GM12878 (cell line): ENCODE data around the gene GMPPB. TPM values are rescaled to one million over a fixed set of nuclear protein-coding genes. Genes with fewer than 3 reads are reported as not detected.

Source experiments
- ATAC-seq: fragments of 200-7000 bp; cut with Tn5 transposase; 3 replicates; pipeline ENCODE4 v1.9.1; 2020; ENCODE audit warnings: mild to moderate bottlenecking, moderate library complexity
- BruUV-seq: library from RNA; stranded (reverse); fragments of 400-500 nt; replicated peaks from 2 replicates; lab custom pipeline; 2021; lab: Mats Ljungman, UMichigan
- CTCF ChIA-PET: fragments of 300-600 bp; sonication (Branson Sonifier 250); formaldehyde crosslinking; extraction: SDS; loops from one replicate; lab custom pipeline; 2021; ENCODE audit warnings: inconsistent platforms; lab: Yijun Ruan, JAX
- POLR2A ChIA-PET: fragments of 350-600 bp; formaldehyde crosslinking; extraction: SDS; loops from one replicate; lab custom pipeline; 2021; ENCODE audit warnings: inconsistent platforms; lab: Charles Lee
- RAD21 ChIA-PET: fragments of 300-600 bp; sonication (Branson Sonifier 250); formaldehyde crosslinking; loops from one replicate; lab custom pipeline; 2023; ENCODE audit warnings: antibody characterized with exemption; ENCODE audit not compliant: unreplicated experiment; lab: Charles Lee
- SMC1A ChIA-PET: fragments of 300-600 bp; sonication (Branson Sonifier 250); formaldehyde crosslinking; loops from one replicate; lab custom pipeline; 2023; ENCODE audit not compliant: unreplicated experiment, uncharacterized antibody; lab: Charles Lee
- DNase-seq: peaks from one replicate; pipeline ENCODE4 v3.0.0-alpha.2; 2011; ENCODE audit warnings: low read depth, low spot score
- FAIRE-seq: peaks from 3 replicates; lab custom pipeline; 2011; peaks lifted over from hg19 to GRCh38; lab: Jason Lieb, UNC
- H2AFZ ChIP-seq: 2 replicates; pipeline ENCODE4 v1.6.0; 2011; ENCODE audit warnings: low read depth, low read length, control low read depth; ENCODE audit not compliant: control insufficient read depth
- H3K27ac ChIP-seq: 2 replicates; pipeline ENCODE4 v1.5.1; 2011; ENCODE audit warnings: control low read depth; ENCODE audit not compliant: control insufficient read depth, insufficient read depth
- H3K27me3 ChIP-seq, 2 experiments: replicated peaks in 1 of 2; 2 replicates each; pipeline versions ENCODE4 v1.6.0 to v1.6.1; 2011; ENCODE audit warnings: low read length in 1 of 2; ENCODE audit not compliant: control insufficient read depth in 2 of 2, insufficient read depth in 2 of 2
- H3K36me3 ChIP-seq, 2 experiments: 2 replicates each; pipeline ENCODE4 v1.5.1; 2011; ENCODE audit warnings: low read length in 1 of 2; ENCODE audit not compliant: control insufficient read depth in 2 of 2, insufficient read depth in 2 of 2
- H3K4me1 ChIP-seq: 2 replicates; pipeline ENCODE4 v1.6.1; 2011; ENCODE audit warnings: mild to moderate bottlenecking, low read length, moderate library complexity, mixed read lengths; ENCODE audit not compliant: control insufficient read depth, insufficient read depth
- H3K4me2 ChIP-seq: 2 replicates; pipeline ENCODE4 v1.6.0; 2011; ENCODE audit warnings: control low read depth; ENCODE audit not compliant: control insufficient read depth, insufficient read depth
- H3K4me3 ChIP-seq: fragments of 200-600 bp; sonication (generic); 2 replicates; pipeline ENCODE4 v1.5.1; 2016
- H3K79me2 ChIP-seq: 2 replicates; pipeline ENCODE4 v1.6.0; 2011; ENCODE audit warnings: low read length; ENCODE audit not compliant: control insufficient read depth, insufficient read depth
- H3K9ac ChIP-seq: 2 replicates; pipeline ENCODE4 v1.8.0; 2011; ENCODE audit warnings: low read length, control low read depth, mixed read lengths; ENCODE audit not compliant: control insufficient read depth, insufficient read depth
- H3K9me3 ChIP-seq: replicated peaks from 3 replicates; pipeline ENCODE4 v1.5.1; 2011; ENCODE audit warnings: mild to moderate bottlenecking, low read length; ENCODE audit not compliant: control insufficient read depth, insufficient read depth
- H4K20me1 ChIP-seq: 2 replicates; pipeline ENCODE4 v1.6.0; 2011; ENCODE audit not compliant: control insufficient read depth, insufficient read depth
- BACH1 ChIP-seq: fragments of 450-650 bp; IDR thresholded peaks from 2 replicates; pipeline ENCODE4 v1.6.1; 2017; ENCODE audit warnings: mild to moderate bottlenecking, borderline replicate concordance
- BCLAF1 ChIP-seq: fragments of 450-650 bp; IDR thresholded peaks from 2 replicates; pipeline ENCODE4 v1.6.1; 2017; ENCODE audit warnings: antibody characterized with exemption, mild to moderate bottlenecking, moderate library complexity
- ELK1 ChIP-seq: IDR thresholded peaks from 2 replicates; pipeline ENCODE4 v1.6.1; 2012; ENCODE audit warnings: low read depth, low read length, improper control_type of control experiment
- HDGF ChIP-seq: fragments of 450-650 bp; IDR thresholded peaks from 2 replicates; pipeline ENCODE4 v1.6.1; 2016; ENCODE audit warnings: antibody characterized with exemption
- IRF4 ChIP-seq: IDR thresholded peaks from 2 replicates; pipeline ENCODE4 v1.6.1; 2011; ENCODE audit warnings: low read depth, low read length
- NR2C1 ChIP-seq: fragments of 450-650 bp; IDR thresholded peaks from 2 replicates; pipeline ENCODE4 v1.6.1; 2017; ENCODE audit warnings: antibody characterized with exemption, mild to moderate bottlenecking, moderate library complexity
- PRDM15 ChIP-seq: fragments of 450-650 bp; formaldehyde crosslinking; IDR thresholded peaks from 2 replicates; pipeline ENCODE4 v1.4.0; 2020; ENCODE audit warnings: mild to moderate bottlenecking, moderate library complexity
- SMAD1 ChIP-seq: fragments of 450-650 bp; IDR thresholded peaks from 2 replicates; pipeline ENCODE4 v1.6.1; 2018; ENCODE audit warnings: mild to moderate bottlenecking, low read depth; ENCODE audit not compliant: partially characterized antibody
- SMC3 ChIP-seq: IDR thresholded peaks from 2 replicates; pipeline ENCODE4 v1.6.1; 2011; ENCODE audit warnings: low read length, improper control_type of control experiment, borderline replicate concordance
- YBX1 ChIP-seq: fragments of 450-650 bp; IDR thresholded peaks from 2 replicates; pipeline ENCODE4 v1.6.1; 2016; ENCODE audit warnings: antibody characterized with exemption
- ZBTB33 ChIP-seq: fragments of 450-650 bp; IDR thresholded peaks from 2 replicates; pipeline ENCODE4 v1.6.1; 2017; ENCODE audit warnings: mild to moderate bottlenecking
- WGBS: methylation state at CpG from one replicate; pipeline ENCODE4 v1.1.6; 2016; ENCODE audit warnings: low lambda C conversion rate; ENCODE audit not compliant: insufficient replicate concordance, insufficient coverage; ENCODE audit errors: missing lambda C conversion rate; 5-methylcytosine and 5-hydroxymethylcytosine counted together
- in situ Hi-C: fragments of 300-500 bp; cut with MboI; formaldehyde crosslinking; loops from 9 replicates; pipeline ENCODE4 v1.14.3; 2018; ENCODE audit warnings: mixed read lengths
- intact Hi-C: fragments of 100-400 bp; cut with micrococcal nuclease; formaldehyde crosslinking; loops from one replicate; pipeline ENCODE4 v1.14.2; 2022; ENCODE audit not compliant: unreplicated experiment
- polyA plus RNA-seq, 11 experiments: library from polyadenylated mRNA; depleted of rRNA in 4 of 11; unstranded in 6 of 11; stranded (reverse) in 5 of 11; fragments of >200 nt; fragmentation: Nextera tagmentation in 4 of 11; fragmentation: Illumina TruSeq in 1 of 11; extraction: Ambion mirVana in 4 of 11; extraction: Trizol in 1 of 11; gene quantifications; 1 replicate in 1 of 11; 2 replicates in 10 of 11; pipeline versions ENCODE4 v1.2.1 to v1.2.3, GENCODE V29; 2011 to 2016; ENCODE audit warnings: inconsistent platforms in 2 of 11, missing spikeins in 2 of 11, low read depth in 1 of 11
- total RNA-seq, 4 experiments: library from RNA; depleted of rRNA in 3 of 4; stranded (reverse); fragments of >200 nt in 3 of 4; fragmentation: Illumina TruSeq in 1 of 4; extraction: Trizol in 1 of 4; gene quantifications; 2 replicates each; pipeline versions ENCODE4 v1.2.1 to v1.2.3, GENCODE V29; 2013 to 2021

Gene GMPPB
- total and polyA plus RNA-seq, 10 of the 15 experiments (the other 5 are each of a cell fraction or from before 2014, with no cell fraction given), result 2.3 to 99.5 (median 23.3) TPM

GRCh38 chr3:49732597-49732996, 8.8 kb upstream of the GMPPB start (continued):
- TF ChIP-seq ELK1, result no peak
- TF ChIP-seq NR2C1, result no peak

GRCh38 chr3:49729966-49730609, 6.3 kb upstream of the GMPPB start:
- BruUV-seq, result no TSS peak
- Histone ChIP-seq H3K27me3 (no peaks in the 10 kb centered on the region), H3K9me3 (no peaks in the 10 kb centered on the region), H3K4me3 (no peak overlapping the region), H3K79me2 (no peaks in the 10 kb centered on the region), H3K9ac (no peak overlapping the region), H2AFZ (no peak overlapping the region), H4K20me1 (no peaks in the 10 kb centered on the region), H3K4me1 (no peaks in the 10 kb centered on the region; the same call in 1 of the 2 replicates), H3K27ac (no peak overlapping the region), H3K4me2 (no peak overlapping the region), H3K36me3 (peaks cover 0 to 21% of the 10 kb centered on the region in 2 experiments)
- in situ Hi-C loops, result no loop called here
- RAD21 ChIA-PET, result no interaction called here
- SMC1A ChIA-PET, result no interaction called here
- WGBS, result 100% methylated on average over 4 of the region's 4 CpGs
- intact Hi-C loops, result no loop called here
- FAIRE-seq, result no peak
- CTCF ChIA-PET, result interaction anchor here (1.4 kb wide), 1 partner anchor 15 kb away, joined by 7 read pairs; no protein-coding TSS in a partner anchor
- no peak for DNase-seq
- POLR2A ChIA-PET, result no interaction called here
- no peak for ATAC-seq
- TF ChIP-seq SMAD1, result no peak
- no peak for TF ChIP-seq ZBTB33
- no peak for TF ChIP-seq BCLAF1
- TF ChIP-seq IRF4, result no peak
- TF ChIP-seq SMC3, result no peak
- no peak for TF ChIP-seq YBX1
- no peak for TF ChIP-seq BACH1
- TF ChIP-seq HDGF, result no peak
- no peak for TF ChIP-seq PRDM15 (CRISPR knock-in tag)
- TF ChIP-seq ELK1, result no peak
